Suprapubic skin (tissue), 4 donors: Measurements from ENCODE around the gene VMAC.

Source experiments
- CTCF ChIP-seq, 2 donors: fragments of 200-600 bp in 1 of 2; fragments of 450-650 bp in 1 of 2; sonication (generic) in 1 of 2; IDR thresholded peaks; one replicate each; pipeline ENCODE4 v1.5.1; 2016 to 2019; ENCODE audit warnings: antibody characterized with exemption in 2 of 2, mild to moderate bottlenecking in 1 of 2, moderate library complexity in 1 of 2
- EP300 ChIP-seq: sonication (generic); formaldehyde crosslinking; IDR thresholded peaks from one replicate; pipeline ENCODE4 v1.6.1; 2017; ENCODE audit warnings: antibody characterized with exemption
- POLR2A ChIP-seq, 2 donors: fragments of 450-650 bp; IDR thresholded peaks; one replicate each; pipeline ENCODE4 v1.6.1; 2017; ENCODE audit warnings: antibody characterized with exemption in 2 of 2, mild to moderate bottlenecking in 2 of 2, moderate library complexity in 2 of 2
- POLR2AphosphoS5 ChIP-seq, 3 donors: sonication (generic); formaldehyde crosslinking; IDR thresholded peaks; one replicate each; pipeline ENCODE4 v1.6.1; 2017; ENCODE audit warnings: antibody characterized with exemption in 3 of 3

GRCh38 chr19:5957170-5957569 is 52.5 kb downstream of the VMAC start:
- TF ChIP-seq CTCF (IDR thresholded peaks at IDR 0.05) (no peak), POLR2A (IDR thresholded peaks at IDR 0.05) (no peak), POLR2AphosphoS5 (IDR thresholded peaks at IDR 0.05) (no peak), EP300 (no peak)
